HG02938 (cell line): Measurements from ENCODE around the gene OGDHL.

Experiments
- ATAC-seq: cut with Tn5 transposase; IDR thresholded peaks from one replicate; pipeline ENCODE4 v1.9.1; 2021; ENCODE audit warnings: mild to moderate bottlenecking, moderate library complexity; ENCODE audit not compliant: unreplicated experiment

OGDHL gene

DNA sequence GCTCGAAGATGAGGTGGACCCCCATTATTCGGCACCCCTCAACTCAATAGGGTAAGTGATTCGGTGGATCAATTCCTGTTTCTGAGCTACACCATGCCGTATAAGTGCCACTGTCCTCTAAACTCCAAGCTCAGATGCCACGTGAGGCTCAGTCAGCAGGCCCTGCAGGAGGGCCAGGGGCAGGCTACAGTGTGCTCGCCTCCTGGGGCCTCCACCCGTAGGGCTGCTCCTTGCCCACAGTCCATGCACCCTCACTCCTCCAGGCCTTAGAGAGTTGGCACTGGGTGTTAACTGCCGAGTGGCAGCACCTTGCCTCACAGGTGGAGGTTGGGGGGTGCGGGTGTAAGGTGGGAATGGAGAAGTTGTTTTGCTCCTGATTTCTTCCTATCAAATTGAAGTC lies 70.5 kb downstream of the OGDHL start:
- ATAC-seq, result no peak

- no peak for ATAC-seq
Observed at GRCh38 chr10:49690698-49691356, 71.3 kb downstream of the OGDHL start.

DNA sequence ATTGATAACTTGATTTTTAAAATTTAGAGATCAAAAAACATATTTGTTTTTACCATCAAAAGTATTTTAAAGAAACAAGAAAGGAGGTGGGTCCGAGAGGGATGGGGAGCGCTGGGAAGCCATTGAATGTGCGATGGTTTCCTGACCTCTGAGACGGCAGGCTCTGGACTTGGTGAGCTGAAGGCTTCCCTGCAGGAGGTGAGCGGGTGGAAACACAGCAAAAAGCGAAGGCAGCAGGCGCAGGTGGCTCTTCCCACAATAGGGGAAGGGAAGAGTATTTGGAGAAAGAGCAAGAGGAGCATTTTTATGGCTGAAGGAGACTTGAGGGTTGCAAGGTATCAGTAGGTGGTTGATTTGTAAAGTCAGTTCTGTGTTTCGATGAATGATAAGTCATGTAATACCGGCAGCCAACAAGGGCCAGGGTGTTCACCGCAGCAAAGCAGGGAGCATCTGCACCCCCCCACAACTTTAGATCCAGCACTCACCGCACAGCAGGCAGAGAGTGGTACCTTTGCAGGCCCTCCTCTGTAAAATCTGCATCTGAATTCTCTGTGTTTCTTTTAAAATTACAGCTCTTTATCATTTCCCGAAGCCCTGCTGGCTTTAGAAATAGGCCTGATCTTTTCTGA lies 72.1 kb downstream of the OGDHL start:
- no peak for ATAC-seq

DNA sequence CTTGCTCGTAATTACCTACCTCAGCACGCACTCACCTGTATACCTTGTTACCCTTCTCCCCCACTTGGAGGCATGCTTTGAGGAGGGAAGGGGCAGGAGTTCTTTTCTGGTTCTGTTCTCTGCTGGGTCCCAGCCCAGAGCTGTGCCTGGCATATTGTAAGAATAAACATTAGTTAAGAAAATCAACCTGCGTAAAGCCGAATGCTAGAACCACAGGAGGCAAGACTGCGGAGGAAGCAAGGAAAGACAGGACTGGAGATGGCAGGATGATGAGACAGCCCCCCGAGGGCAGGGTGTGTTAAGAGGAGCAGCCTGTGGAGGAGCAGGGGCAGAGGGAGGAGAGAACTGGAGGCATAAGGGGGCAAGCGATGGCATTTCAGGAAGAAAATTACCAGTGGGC lies 73.2 kb downstream of the OGDHL start:
- ATAC-seq, result no peak

DNA sequence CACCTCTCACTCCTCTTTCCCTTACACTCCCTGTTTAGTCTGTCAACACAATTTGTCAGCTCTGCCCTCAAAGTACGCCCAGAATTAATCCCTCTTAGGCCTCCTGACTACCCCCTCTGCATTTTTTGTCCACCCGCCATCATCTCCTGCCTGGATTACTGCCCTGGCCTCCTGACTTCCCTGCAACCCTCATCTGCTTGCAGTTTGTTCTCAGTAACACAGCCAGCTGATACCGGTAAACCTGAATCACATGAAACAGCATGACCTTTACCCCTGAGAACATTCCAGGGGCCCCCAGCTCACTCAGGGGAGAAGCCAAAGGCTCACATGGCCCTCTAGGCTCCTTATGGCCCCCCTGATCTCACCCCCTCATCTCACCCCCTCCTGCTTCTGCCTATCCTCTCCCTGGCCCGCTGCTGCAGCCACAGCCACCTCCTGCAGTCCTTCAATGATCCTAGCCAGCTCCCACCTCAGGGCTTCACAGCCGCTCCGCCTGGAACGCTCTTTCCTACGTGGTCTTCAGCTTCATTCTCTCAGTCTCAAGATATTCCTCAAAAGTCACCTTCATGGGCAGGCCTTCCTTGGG lies 73.8 kb downstream of the OGDHL start:
- ATAC-seq, result no peak

GRCh38 chr10:49686651-49687050 lies 75.5 kb downstream of the OGDHL start:
- no peak for ATAC-seq
